ENCODE results near the gene TMEM258. TPM values are rescaled to one million over a fixed set of nuclear protein-coding genes. Genes with fewer than 3 reads are reported as not detected.

Gene TMEM258
- total and polyA plus RNA-seq, 2 experiments from 2014 or later, result 72.8 to 258 TPM

GRCh38 chr11:61746442-61747191, 45.8 kb downstream of the TMEM258 start:
- no peak overlapping the region for H3K4me3 ChIP-seq
- H2AFZ ChIP-seq, result no peak overlapping the region
- in situ Hi-C loops (cut with MboI), result no loop called here
- no peak overlapping the region for H3K9ac ChIP-seq
- no peaks in the 10 kb centered on the region for H3K27me3 ChIP-seq (replicated peaks; ENCODE audit: insufficient read depth)
- TF ChIP-seq EZH2 (IDR thresholded peaks at IDR 0.05; ENCODE audit: insufficient read depth, poor library complexity, severe bottlenecking) (no peak), EZH2phosphoT487 (IDR thresholded peaks at IDR 0.05; ENCODE audit: insufficient read depth, low read depth) (no peak)
- H3K79me2 ChIP-seq (ENCODE audit: insufficient read depth), result no peaks in the 10 kb centered on the region
- H3K4me2 ChIP-seq (ENCODE audit: unreplicated experiment), result no peak overlapping the region
- no peaks in the 10 kb centered on the region for H3K9me3 ChIP-seq (ENCODE audit: low read depth)
- H3K9me2 ChIP-seq (ENCODE audit: insufficient read depth), result no peaks in the 10 kb centered on the region
- WGBS, 2 experiments (ENCODE audit: low coverage in 1 of 2, low lambda C conversion rate in 2 of 2, missing lambda C conversion rate in 2 of 2), result 61 to 64% methylated on average over 17 to 19 of the region's 19 CpGs
- no peak overlapping the region for H3K27ac ChIP-seq
- H3K36me3 ChIP-seq (ENCODE audit: low read depth), result no peaks in the 10 kb centered on the region
- no peaks in the 10 kb centered on the region for H3F3A ChIP-seq (ENCODE audit: insufficient read depth)
- no peaks in the 10 kb centered on the region for H3K4me1 ChIP-seq (ENCODE audit: insufficient read depth)
- no peaks in the 10 kb centered on the region for H4K20me1 ChIP-seq (ENCODE audit: insufficient read depth)
- no peak for DNase-seq

- no peaks in the 10 kb centered on the region for H3F3A ChIP-seq (ENCODE audit: insufficient read depth)
- no peak overlapping the region for H3K27ac ChIP-seq
- no peak for DNase-seq
- 68 to 72% methylated on average over 14 to 15 of the region's 15 CpGs for WGBS, 2 experiments (ENCODE audit: low coverage in 1 of 2, low lambda C conversion rate in 2 of 2, missing lambda C conversion rate in 2 of 2)
- no peaks in the 10 kb centered on the region for H3K9me3 ChIP-seq (ENCODE audit: low read depth)
- H4K20me1 ChIP-seq (ENCODE audit: insufficient read depth), result no peaks in the 10 kb centered on the region
- no peaks in the 10 kb centered on the region for H3K9me2 ChIP-seq (ENCODE audit: insufficient read depth)
- TF ChIP-seq EZH2phosphoT487 (IDR thresholded peaks at IDR 0.05; ENCODE audit: insufficient read depth, low read depth) (no peak), EZH2 (IDR thresholded peaks at IDR 0.05; ENCODE audit: insufficient read depth, poor library complexity, severe bottlenecking) (no peak)
- no peak overlapping the region for H3K9ac ChIP-seq
- in situ Hi-C loops (cut with MboI), result no loop called here
- H3K79me2 ChIP-seq (ENCODE audit: insufficient read depth), result no peaks in the 10 kb centered on the region
- no peaks in the 10 kb centered on the region for H3K4me1 ChIP-seq (ENCODE audit: insufficient read depth)
- no peaks in the 10 kb centered on the region for H3K27me3 ChIP-seq (replicated peaks; ENCODE audit: insufficient read depth)
- no peak overlapping the region for H2AFZ ChIP-seq
- H3K36me3 ChIP-seq (ENCODE audit: low read depth), result no peaks in the 10 kb centered on the region
- H3K4me2 ChIP-seq (ENCODE audit: unreplicated experiment), result no peak overlapping the region
- H3K4me3 ChIP-seq, result no peak overlapping the region
These were observed 46.5 kb downstream of the TMEM258 start for GRCh38 chr11:61745781-61746441.

GRCh38 chr11:61744609-61745156, 47.7 kb downstream of the TMEM258 start:
- Histone ChIP-seq H2AFZ (no peak overlapping the region), H3K79me2 (ENCODE audit: insufficient read depth) (no peaks in the 10 kb centered on the region), H4K20me1 (ENCODE audit: insufficient read depth) (no peaks in the 10 kb centered on the region), H3K4me1 (ENCODE audit: insufficient read depth) (no peaks in the 10 kb centered on the region), H3K9me2 (ENCODE audit: insufficient read depth) (no peaks in the 10 kb centered on the region), H3K9ac (no peak overlapping the region), H3K4me3 (no peak overlapping the region), H3K27me3 (replicated peaks; ENCODE audit: insufficient read depth) (no peaks in the 10 kb centered on the region), H3K36me3 (ENCODE audit: low read depth) (no peaks in the 10 kb centered on the region), H3K4me2 (ENCODE audit: unreplicated experiment) (no peak overlapping the region), H3K9me3 (ENCODE audit: low read depth) (no peaks in the 10 kb centered on the region), H3F3A (ENCODE audit: insufficient read depth) (no peaks in the 10 kb centered on the region), H3K27ac (no peak overlapping the region)
- no peak for DNase-seq
- TF ChIP-seq EZH2phosphoT487 (IDR thresholded peaks at IDR 0.05; ENCODE audit: insufficient read depth, low read depth) (no peak), EZH2 (IDR thresholded peaks at IDR 0.05; ENCODE audit: insufficient read depth, poor library complexity, severe bottlenecking) (no peak)
- WGBS, 2 experiments (ENCODE audit: low coverage in 1 of 2, low lambda C conversion rate in 2 of 2, missing lambda C conversion rate in 2 of 2), result 88 to 96% methylated on average over 10 of the region's 10 CpGs
- in situ Hi-C loops (cut with MboI), result no loop called here

- no peak overlapping the region for H3K4me2 ChIP-seq (ENCODE audit: unreplicated experiment)
- H3K79me2 ChIP-seq (ENCODE audit: insufficient read depth), result no peaks in the 10 kb centered on the region
- no peaks in the 10 kb centered on the region for H3K9me3 ChIP-seq (ENCODE audit: low read depth)
- H3K9ac ChIP-seq, result no peak overlapping the region
- no peak for DNase-seq
- no peaks in the 10 kb centered on the region for H3F3A ChIP-seq (ENCODE audit: insufficient read depth)
- H3K27ac ChIP-seq, result no peak overlapping the region
- H4K20me1 ChIP-seq (ENCODE audit: insufficient read depth), result no peaks in the 10 kb centered on the region
- no peaks in the 10 kb centered on the region for H3K27me3 ChIP-seq (replicated peaks; ENCODE audit: insufficient read depth)
- TF ChIP-seq EZH2 (IDR thresholded peaks at IDR 0.05; ENCODE audit: insufficient read depth, poor library complexity, severe bottlenecking) (no peak), EZH2phosphoT487 (IDR thresholded peaks at IDR 0.05; ENCODE audit: insufficient read depth, low read depth) (no peak)
- H3K4me1 ChIP-seq (ENCODE audit: insufficient read depth), result no peaks in the 10 kb centered on the region
- no peak overlapping the region for H3K4me3 ChIP-seq
- no peaks in the 10 kb centered on the region for H3K36me3 ChIP-seq (ENCODE audit: low read depth)
- no peaks in the 10 kb centered on the region for H3K9me2 ChIP-seq (ENCODE audit: insufficient read depth)
- no peak overlapping the region for H2AFZ ChIP-seq
- in situ Hi-C loops (cut with MboI), result no loop called here
- 85 to 86% methylated on average over 13 to 20 of the region's 20 CpGs for WGBS, 2 experiments (ENCODE audit: low coverage in 1 of 2, low lambda C conversion rate in 2 of 2, missing lambda C conversion rate in 2 of 2)
These were observed 48.2 kb downstream of the TMEM258 start for GRCh38 chr11:61744181-61744580.
